HG03457 (cell line): ENCODE results near the gene FBXW4.
"Not testable (repeated sequence)": the region's sequence is repeated elsewhere in the genome, so short reads cannot be mapped to it uniquely, and the experiment has no call there.

ENCODE experiments used
- ATAC-seq: cut with Tn5 transposase; IDR thresholded peaks from one replicate; pipeline ENCODE4 v1.9.1; 2021; ENCODE audit warnings: moderate number of reproducible peaks; ENCODE audit not compliant: unreplicated experiment

Gene FBXW4

DNA sequence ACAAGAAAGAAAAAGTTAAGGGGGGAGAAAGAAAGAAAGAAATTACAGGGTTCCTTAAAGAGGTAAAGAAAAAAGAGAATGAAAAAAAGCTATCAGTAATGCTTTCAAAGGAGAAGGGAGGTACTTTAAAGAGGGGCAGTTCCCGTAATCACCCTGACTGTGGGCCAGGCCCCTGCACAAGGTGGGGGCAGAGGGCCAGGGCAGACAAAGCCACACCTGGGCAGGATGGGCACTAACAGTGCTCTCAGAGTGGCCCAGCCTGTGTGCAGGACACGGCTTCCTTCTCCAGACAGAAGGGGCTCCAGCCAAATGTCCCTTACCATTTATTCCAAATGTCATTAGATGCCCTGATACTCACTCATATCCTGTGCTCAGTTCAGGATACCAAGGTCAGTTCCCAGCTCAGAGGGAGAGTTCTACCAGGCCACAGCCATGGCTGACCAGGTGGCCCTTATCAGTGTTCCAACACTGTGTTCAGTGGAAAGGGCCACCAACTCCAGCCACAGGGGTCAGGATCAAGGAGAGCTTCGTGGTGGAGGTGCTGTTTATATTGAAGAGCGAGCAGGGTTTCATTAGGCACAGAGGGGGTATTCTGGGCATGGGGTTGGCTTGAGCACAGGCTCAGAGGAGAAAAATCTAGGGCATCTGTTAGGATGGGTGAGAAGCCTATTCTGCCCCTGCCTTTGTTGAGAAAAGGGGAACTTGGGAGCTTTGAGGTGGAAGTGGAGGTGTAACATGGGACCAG is 77.0 kb downstream of the FBXW4 start:
- no peak for ATAC-seq

GRCh38 chr10:101617102-101617823 is 77.7 kb downstream of the FBXW4 start:
- no peak for ATAC-seq

DNA sequence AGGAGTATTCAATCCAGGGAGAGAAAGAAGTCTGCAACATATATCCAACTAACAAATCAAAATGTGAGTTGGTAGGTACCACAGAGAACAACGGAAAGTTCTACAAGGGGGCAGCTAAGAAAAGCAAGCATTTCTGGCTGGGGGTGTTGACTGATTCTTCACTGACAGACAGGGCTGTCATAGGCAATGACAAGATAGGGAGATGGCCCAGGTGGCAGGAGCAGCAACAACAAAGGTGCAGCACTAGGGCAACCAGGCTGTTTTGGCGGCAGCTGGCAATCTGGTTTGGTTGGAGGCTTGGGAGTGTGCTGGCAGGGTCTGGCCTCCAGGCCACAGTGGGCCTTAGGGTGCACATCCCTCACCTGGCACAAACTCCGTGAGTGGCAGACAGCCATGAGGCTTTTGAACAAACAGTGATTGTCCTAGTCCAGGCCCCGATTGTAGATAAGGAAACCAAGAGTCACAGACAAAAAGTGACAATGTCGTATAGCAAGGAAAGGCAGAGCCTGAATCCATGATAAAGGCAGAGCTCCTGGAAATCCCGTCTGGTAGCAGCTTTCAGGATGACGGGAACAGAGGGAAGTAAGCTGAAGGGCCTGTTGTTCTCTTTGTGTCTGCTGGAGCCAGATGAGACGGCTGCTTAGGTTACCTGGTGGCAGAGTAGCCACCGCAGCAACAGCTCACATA is 78.4 kb downstream of the FBXW4 start:
- no peak for ATAC-seq

- ATAC-seq, result no peak
Observed at GRCh38 chr10:101615525-101616116, 79.3 kb downstream of the FBXW4 start.

GRCh38 chr10:101614663-101615524 is 80.1 kb downstream of the FBXW4 start:
- no peak for ATAC-seq

GRCh38 chr10:101613646-101614045 is 81.3 kb downstream of the FBXW4 start:
- ATAC-seq, result no peak

GRCh38 chr10:101612872-101613271 is 82.1 kb downstream of the FBXW4 start:
- no peak for ATAC-seq

GRCh38 chr10:101612086-101612485 is 82.9 kb downstream of the FBXW4 start:
- ATAC-seq, result no peak

GRCh38 chr10:101611096-101611905 is 83.7 kb downstream of the FBXW4 start:
- ATAC-seq, result no peak

DNA sequence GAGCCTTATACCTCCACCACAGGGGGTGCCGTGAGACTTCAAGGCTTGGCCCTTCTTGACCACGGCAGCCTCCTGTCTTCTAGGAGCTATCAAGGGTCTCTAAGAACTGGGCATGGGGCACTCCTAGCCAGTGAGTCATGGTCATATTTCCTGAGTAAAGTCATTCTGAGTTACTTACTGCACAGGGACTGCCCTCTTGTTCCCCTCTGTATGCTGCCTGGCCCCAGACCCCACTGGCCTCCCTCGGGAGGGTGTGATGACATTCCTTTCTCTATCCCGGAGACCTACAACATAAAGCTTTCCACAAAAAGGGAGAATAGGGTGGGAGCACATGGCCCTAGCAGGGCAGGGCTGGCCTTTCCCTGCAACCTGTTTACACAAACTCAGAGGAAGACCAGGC is 85.5 kb downstream of the FBXW4 start:
- ATAC-seq, result no peak

GRCh38 chr10:101607124-101607523 is 87.8 kb downstream of the FBXW4 start:
- no peak for ATAC-seq

DNA sequence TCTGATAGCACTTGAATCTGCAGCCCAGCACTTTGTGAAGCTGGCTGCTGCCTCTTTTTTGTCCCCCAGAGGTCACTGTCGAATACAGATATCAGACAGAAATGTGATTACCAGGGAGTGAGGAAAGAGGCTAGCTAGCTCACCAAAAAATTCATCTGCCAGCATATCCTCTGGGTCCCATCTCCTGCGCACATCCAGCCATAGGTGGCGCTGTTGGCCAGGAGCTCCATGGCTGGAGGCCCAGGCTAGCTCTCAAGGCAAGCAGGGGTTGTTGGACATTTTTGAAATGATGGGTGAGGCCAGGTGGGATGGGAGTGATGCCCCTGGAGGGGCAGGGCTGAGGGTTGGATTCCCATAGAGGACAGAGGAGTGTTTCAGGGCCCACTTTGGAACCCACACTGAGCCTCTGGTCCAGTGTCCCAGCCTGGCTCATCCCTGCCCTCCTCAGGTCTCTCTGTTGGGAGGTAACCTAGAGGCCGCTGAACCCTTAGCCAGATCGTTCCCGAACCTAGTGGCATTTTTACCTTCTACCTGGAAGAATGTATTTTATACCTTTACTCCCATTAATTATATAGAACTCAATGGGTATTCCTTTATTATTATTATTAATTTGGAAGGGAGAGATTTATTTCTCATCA is 92.1 kb downstream of the FBXW4 start:
- no peak for ATAC-seq

- ATAC-seq, result no peak
Observed at GRCh38 chr10:101601541-101601940, 93.4 kb downstream of the FBXW4 start.

DNA sequence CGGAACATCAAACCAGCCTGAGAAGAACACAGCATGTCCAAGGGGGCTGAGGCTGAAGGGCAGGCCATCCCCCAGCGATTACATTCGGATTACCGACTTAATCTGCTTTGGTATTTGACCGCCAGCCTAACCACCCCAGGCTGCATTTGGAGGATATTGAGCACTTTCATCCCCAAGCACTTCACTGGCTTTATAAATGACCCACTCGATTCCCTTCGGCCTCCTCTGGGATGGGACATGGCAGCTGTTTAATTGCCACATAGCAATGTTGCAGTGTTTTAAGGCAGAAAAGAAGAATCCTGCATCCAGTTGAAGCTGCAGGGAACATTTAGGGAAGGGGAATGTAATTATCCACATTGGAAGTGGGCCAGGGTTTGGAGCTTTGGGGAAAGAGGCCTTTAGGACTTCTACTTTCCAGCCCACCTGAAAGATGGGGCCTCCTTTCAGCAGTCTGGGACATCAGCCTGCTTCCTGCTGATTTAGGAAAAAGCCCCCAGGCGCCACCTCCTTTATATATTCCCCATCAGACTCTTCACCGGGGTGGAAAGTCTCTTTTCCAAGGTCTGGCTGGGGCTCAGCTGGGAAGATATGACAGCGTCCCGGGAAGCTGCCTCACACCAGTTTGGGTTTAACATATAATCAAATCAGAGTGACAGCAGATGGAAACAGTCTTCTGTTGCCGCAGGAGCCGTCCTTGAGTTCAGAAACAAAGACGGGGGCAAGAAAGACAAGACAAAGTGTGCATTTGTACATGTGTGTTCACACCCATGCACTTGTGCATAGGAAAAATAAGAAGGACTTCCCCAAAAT is 97.7 kb downstream of the FBXW4 start:
- ATAC-seq, result no peak

DNA sequence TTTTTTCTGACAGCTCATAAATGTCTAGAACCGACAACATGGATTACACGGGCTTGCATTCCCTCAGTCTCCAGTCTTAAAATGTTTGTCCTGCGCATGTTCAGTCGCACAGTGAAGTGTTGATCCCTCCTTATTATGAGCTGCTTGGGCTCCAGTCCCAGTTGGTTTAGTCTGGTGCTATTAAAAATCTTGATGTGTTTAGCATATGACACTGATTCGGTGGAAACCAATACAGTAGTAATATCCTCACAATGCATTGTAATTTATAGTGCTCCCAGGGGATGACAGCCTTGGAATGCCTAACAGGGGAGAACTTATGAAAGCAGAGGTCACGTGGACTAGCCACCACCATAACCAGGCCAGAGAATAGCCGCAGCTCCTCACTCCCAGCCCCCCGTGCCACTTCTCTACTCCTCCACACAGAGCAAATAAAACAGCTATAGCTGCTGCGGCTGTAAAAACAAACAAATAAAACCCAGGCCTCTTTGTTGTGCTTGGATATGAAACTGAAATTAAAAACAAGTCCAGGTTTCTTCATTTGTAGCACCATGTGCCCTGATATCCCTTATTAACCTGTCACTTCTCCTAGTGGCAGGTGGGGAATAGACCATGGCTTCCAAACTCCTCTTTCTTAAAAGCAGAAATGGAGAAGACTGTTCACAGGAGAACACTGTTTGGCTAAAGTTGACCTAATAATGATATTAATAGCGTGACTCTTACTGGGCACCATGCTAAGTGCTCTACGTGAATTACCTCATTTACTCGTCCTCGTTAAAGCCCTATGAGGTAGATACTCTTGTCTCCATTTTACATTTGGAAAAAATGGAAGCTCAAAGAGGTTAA is 99.2 kb downstream of the FBXW4 start:
- no peak for ATAC-seq

DNA sequence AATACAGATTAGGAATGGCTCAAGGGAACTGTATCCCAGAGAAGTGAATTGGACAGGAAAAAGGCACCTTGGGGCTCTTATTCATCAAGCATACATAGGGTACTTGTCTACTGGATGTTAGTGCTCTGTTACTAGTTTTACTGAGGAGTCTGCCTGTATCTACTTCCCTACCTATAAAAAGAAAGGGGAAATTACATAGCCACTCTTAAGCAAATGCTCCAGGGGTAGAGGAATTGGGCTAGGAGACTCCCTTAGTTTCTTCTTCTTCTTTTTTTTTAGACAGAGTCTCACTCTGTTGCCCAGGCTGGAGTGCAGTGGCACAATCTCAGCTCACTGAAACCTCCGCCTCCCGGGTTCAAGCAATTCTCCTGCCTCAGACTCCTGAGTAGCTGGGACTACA is 101.6 kb downstream of the FBXW4 start:
- not testable (repeated sequence) for ATAC-seq

DNA sequence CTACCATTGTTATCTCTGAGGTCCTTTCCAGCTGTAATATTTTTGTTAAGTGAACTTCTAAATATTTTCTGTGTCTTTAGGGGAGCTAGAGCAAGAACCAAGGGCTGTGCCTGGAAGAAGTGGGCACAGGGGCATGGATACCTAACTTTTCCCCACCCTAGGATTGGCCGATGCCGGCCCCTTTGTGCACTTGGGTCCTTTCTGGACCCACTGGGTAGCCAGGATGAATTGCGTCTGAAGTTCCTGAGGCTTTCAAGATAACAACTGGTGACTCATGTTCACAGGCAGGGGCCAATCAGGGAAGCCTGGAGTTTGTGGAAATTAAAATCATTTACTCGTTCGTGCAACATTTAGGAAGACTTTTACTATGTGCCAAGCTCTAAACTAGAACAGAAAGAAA is 106.1 kb downstream of the FBXW4 start:
- ATAC-seq, result no peak
